PC-3 (cell line): ENCODE measurements around the gene PRKACA.

Experiments
- CTCF ChIP-seq: fragments of 300-600 bp; sonication (generic); conservative IDR thresholded peaks from 2 replicates; pipeline ENCODE4 v1.5.1; 2017; ENCODE audit warnings: antibody characterized with exemption, low read depth, mild to moderate bottlenecking, low read length
- EZH2 ChIP-seq: fragments of 300-600 bp; sonication (generic); IDR thresholded peaks from one replicate; pipeline ENCODE4 v1.6.1; 2017; ENCODE audit warnings: antibody characterized with exemption, mild to moderate bottlenecking, low read length; ENCODE audit not compliant: unreplicated experiment

GRCh38 chr19:14073925-14074838, 43.4 kb downstream of the PRKACA start:
- TF ChIP-seq CTCF (no peak), EZH2 (no peak)
